Effector CD4-positive, alpha-beta T cell (primary cell): Measurements from ENCODE around the gene CACNA1I.
A peak's percentile ranks its signal among the peaks of the same experiment; 100 is the strongest.

Experiments
- DNase-seq: peaks from one replicate; pipeline ENCODE4 v3.0.0-alpha.2; 2020

The CACNA1I gene

GRCh38 chr22:39535831-39536449 lies 34.6 kb upstream of the CACNA1I start:
- no peak for DNase-seq

DNA sequence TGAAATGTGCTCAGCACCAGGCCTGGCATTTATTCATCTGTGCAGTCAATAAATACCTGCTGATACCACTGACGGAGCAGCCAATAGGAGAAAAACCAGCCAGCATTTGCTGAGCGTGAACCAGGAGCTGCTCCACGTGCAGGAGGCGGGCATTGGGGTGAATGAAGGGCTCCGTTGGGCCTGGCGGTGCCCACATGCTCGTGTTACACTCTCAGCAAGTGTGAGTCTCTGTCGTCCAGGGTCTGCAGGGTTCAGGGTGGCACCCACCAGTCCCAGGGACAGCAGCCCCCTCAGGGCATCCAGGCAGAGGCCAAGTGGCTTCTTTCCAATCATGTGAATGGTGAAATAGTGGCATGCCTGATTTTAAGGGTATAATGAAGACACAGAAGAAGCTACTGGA lies 33.8 kb upstream of the CACNA1I start:
- DNase-seq: no peak

- no peak for DNase-seq
Observed at GRCh38 chr22:39537975-39538374, 32.6 kb upstream of the CACNA1I start.

DNA sequence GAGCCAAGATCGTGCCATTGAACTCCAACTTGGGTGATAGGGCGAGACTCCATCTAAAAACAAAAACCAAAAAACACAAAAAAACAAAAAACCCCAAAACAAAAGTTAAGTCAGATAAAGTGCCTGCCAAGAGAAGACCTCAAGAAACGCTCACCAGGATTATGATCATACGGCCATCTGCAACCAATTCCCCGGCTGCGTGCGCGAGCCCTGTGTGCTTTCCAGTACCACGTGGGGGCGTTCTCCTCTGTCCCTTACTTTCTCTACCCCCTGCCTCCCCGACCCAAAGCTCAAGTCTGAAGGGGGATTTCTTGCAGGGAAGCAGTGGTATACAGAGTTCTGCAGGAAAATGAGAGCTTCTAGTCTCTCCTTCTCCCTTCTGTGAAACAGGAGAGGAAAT lies 27.5 kb upstream of the CACNA1I start:
- DNase-seq: no peak

GRCh38 chr22:39545386-39546365 lies 24.9 kb upstream of the CACNA1I start:
- peak; percentile 49 for DNase-seq

GRCh38 chr22:39546889-39547586 lies 23.5 kb upstream of the CACNA1I start:
- no peak for DNase-seq

DNA sequence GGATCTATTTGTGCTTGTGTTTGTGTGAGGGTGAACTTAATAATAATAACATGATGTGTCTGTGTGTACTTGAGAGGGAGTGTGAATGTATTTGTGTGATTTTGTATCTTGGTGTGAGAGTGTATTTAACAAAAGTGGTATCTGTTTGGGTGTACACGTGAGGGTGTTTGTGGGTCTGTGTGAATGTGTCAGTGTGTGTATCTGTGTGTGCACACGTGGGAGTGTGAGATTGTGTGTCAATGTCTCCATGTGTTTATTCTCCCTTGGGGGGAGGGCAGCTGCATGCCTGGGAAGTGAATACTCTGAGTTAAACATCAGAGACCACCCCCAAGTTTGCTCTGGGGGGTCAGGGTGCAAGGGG lies 23.0 kb upstream of the CACNA1I start:
- no peak for DNase-seq

DNA sequence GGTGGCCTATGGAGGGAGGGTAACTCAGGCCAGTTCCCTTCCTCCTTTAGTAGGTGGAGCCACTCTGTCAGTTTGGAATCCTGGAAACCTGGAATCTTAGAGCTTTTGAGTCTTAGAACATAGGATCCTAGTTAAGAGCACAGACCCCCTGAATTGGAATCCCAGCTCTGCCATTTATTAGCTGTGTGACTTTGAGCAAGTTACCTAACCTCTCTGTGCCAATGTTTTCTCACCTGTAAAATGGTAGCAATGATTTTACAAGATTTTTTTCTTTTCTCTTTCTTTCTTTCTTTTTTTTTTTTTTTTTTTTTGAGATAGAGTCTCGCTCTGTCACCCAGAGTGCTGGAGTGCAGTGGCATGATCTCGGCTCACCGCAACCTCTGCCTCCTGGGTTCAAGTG lies 17.1 kb upstream of the CACNA1I start:
- DNase-seq: no peak

GRCh38 chr22:39554151-39554550 lies 16.4 kb upstream of the CACNA1I start:
- no peak for DNase-seq

DNA sequence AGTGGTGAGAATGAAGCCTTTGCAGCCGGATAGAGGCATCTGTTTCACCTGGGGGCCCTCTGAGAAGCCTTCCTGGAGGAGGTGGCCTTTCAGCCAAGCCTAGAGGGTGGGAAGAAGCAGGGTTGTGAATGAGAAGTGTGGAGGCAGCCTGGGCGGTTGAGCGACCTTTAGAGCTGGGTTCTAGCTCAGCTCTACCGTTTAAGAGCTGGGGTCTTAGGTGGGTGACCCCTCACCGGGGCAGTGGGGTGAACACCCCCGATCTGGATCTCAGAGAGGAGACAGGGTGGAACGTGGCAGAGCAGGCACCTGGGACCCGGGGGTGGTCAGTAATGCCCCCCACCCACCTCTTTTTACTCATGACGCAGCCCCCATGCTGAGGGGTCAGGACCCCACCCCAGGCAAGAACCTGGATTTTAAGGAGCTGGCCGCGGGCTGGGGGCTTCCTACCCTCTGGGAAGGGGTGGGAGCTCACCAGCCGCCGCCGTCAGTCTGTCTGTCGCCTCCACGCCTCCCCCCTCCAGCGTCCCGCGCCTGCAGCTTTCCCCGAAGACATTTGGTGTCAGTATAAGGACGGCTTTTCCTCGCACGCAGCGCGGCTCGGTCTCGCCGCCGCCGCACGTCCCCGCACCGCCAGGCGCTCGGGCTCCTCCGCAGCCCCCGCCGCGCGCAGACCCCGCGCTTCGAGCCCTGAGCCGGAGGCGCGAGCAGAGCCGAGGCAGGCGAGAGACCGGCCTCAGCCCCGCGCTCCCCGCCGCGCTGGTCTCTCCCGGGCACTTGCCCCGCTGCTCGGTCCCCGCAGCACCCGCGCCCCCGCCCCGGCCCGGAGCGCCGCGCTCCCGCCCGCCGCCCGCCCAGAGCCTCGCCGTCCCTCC lies 13.3 kb upstream of the CACNA1I start:
- DNase-seq: no peak

DNA sequence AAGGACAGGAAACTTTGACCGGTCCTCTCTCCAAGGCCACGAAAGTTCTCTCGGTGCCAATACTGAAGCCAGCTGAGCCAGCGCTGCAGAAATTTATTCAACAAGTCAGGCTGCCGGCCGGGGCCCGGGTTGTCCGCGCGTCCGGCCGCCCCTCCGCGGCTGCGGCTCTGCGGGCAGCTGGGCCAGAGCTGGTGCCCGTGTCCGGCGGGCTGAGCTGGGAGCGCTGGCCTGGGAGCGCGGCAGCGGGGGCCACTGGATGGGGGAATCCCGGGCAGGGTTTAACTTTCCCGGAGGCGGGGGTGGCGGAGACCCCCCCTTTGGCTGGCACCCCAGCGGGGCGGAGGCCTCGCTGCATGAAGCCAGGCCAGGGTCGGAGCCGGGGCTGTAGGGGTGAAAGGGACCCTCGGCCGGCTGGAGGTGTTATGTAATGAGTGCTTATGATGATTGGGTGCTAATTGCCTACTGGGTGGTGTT lies 12.3 kb upstream of the CACNA1I start:
- no peak for DNase-seq

GRCh38 chr22:39558950-39559349 lies 11.6 kb upstream of the CACNA1I start:
- no peak for DNase-seq

DNA sequence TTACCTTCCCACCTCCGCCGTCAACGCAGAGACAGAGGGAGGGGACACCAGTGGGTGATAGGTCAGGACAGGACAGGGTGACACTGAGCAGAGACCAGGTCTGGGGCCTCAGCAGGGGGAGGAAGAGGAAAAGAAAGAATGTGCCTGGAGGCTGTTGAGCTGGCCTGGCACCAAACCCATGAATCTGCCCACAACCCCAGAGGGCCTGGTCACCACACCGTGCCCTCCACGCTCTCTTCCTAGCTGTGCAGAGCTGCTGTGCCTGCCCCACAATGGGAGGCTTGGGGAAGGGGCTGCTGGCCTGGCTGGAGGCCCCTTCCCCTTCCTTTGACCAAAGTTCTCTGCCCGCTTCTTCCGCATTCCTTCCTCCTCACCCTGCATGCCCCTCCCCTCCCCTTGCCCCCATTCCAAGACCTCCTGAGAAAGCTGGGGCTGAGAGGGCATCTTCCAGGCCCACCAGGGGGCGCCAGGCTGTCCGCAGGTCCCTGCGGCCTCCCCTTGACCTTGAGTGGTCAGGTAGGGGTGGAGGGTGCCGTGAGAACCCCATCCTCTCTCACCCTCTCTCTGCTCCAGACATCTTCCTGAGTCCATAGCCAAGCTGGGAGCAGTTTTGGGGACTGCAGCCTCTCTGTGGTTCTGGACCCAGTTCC lies 11.0 kb upstream of the CACNA1I start:
- DNase-seq: no peak

GRCh38 chr22:39560127-39560526 lies 10.4 kb upstream of the CACNA1I start:
- DNase-seq: no peak

DNA sequence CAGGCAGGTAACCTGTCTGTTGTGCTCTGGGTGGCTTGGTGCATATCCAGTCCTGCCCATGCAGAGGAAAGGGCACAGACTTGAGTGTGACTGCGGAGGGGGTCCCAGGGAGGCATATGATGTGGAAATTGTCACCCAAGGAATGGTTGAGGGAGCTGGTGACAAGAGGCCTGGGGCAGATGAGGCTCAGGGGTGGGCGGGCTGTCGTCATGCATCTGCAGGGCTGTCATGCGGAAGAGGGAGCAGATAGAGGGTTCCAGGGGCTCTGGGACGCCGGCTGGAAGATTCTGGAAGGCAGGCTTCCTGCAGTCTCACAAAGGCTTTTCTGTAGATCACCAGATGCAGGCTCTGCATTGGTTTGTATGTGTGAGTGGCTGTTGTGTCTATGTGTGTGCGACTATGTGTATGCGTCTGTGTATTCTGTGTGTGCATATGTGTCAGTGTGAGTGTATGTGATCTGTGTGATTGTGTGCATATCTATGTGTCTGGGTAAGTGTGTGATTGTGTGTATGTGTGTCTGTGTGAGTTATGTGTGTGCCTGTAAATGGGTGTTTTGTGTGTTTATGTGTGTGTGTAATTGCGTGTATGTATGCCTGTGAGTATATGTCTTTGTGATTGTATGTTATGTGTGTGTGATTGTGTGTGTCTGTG lies 7.6 kb upstream of the CACNA1I start:
- DNase-seq: no peak

- no peak for DNase-seq
Observed at GRCh38 chr22:39563571-39564428, 6.8 kb upstream of the CACNA1I start.

GRCh38 chr22:39565414-39565944 lies 5.1 kb upstream of the CACNA1I start:
- no peak for DNase-seq

DNA sequence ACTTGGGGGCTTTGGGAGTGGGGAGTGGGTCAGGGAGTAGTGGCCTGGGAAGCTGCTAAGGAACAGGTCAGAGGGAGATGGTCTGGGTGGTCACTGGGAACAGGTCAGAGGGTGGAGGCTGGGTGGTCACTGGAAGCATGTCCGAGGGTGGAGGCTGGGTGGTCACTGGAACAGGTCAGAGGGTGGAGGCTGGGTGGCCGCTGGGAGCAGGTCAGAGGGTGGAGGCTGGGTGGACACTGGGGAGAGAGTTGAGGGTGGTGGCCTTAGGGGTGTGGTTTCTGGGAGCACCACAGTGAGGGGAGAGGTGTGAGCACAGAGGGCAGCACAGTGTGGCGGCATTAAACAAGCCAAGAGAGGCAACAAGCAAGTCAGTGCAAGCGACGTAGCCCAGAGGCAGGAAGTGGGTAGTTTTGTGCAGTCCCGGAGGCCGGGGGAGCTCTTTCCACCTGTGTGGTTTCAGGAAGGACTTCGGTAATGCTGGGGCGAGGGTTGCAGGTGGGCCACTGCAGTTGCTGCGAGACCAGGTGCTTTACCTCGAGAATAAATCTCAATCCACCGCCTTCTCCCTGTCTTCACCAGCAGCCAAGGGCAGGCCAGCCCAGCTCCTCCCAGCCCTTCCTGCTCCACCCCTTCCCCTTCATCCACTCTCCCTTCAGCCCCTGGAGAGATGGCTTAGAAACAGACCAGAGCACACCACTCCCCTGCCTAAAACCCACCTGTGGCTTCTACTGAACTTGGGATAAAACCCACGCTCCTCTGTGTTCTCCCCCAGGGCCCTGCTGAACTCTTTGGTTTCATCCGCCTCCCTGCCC lies 3.2 kb upstream of the CACNA1I start:
- DNase-seq: peak; percentile 20

GRCh38 chr22:39568278-39568981 lies 2.1 kb upstream of the CACNA1I start:
- DNase-seq: no peak
